CD14-positive monocyte (primary cell): ENCODE measurements around the gene PRKN. TPM values are rescaled to one million over a fixed set of nuclear protein-coding genes. Genes with fewer than 3 reads are reported as not detected.

Experiments
- DNase-seq, 3 donors: peaks; one replicate each; pipeline ENCODE4 v3.0.0-alpha.2; 2011 to 2022
- H2AFZ ChIP-seq: 2 replicates; pipeline ENCODE4 v1.6.0; 2012; ENCODE audit warnings: mild to moderate bottlenecking, low read depth, low read length, inconsistent platforms; ENCODE audit not compliant: insufficient read depth, poor library complexity, severe bottlenecking
- H3K27ac ChIP-seq, 2 donors: 1 replicate in 1 of 2; 2 replicates in 1 of 2; pipeline ENCODE4 v1.5.1; 2012 to 2013; ENCODE audit warnings: low read length in 2 of 2, control low read depth in 1 of 2, inconsistent platforms in 1 of 2, low read depth in 1 of 2, mild to moderate bottlenecking in 1 of 2
- H3K27me3 ChIP-seq, 2 donors: one replicate each; pipeline versions ENCODE4 v1.6.0 to v1.6.1; 2011 to 2013; ENCODE audit warnings: low read length in 2 of 2; ENCODE audit not compliant: control insufficient read depth in 2 of 2, insufficient read depth in 2 of 2
- H3K36me3 ChIP-seq, 2 donors: replicated peaks in 1 of 2; 1 replicate in 1 of 2; 2 replicates in 1 of 2; pipeline versions ENCODE4 v1.5.1 to v1.6.1; 2012 to 2013; ENCODE audit warnings: low read length in 2 of 2, control low read depth in 1 of 2, inconsistent platforms in 1 of 2, mild to moderate bottlenecking in 1 of 2; ENCODE audit not compliant: insufficient read depth in 2 of 2, control insufficient read depth in 1 of 2
- H3K4me1 ChIP-seq, 2 donors: 1 replicate in 1 of 2; 2 replicates in 1 of 2; pipeline versions ENCODE4 v1.5.1 to v1.6.1; 2012 to 2013; ENCODE audit warnings: low read length in 2 of 2, control low read depth in 1 of 2, inconsistent platforms in 1 of 2, mild to moderate bottlenecking in 1 of 2, moderate library complexity in 1 of 2; ENCODE audit not compliant: insufficient read depth in 2 of 2, control insufficient read depth in 1 of 2
- H3K4me2 ChIP-seq: replicated peaks from 2 replicates; pipeline ENCODE3; 2012; ENCODE audit warnings: low read length, moderate library complexity, mild to moderate bottlenecking; ENCODE audit not compliant: poor library complexity, severe bottlenecking; ENCODE audit errors: extremely low read depth
- H3K4me3 ChIP-seq, 3 experiments: fragments of 200-600 bp in 1 of 3; sonication (generic) in 1 of 3; replicated peaks in 1 of 3; 1 replicate in 2 of 3; 2 replicates in 1 of 3; pipeline ENCODE4 v1.5.1; 2011 to 2013; ENCODE audit warnings: low read length in 3 of 3, mild to moderate bottlenecking in 3 of 3, control low read depth in 2 of 3, low read depth in 2 of 3, inconsistent platforms in 1 of 3, moderate library complexity in 1 of 3
- H3K79me2 ChIP-seq: 2 replicates; pipeline ENCODE4 v1.6.0; 2012; ENCODE audit warnings: mild to moderate bottlenecking, control low read depth, inconsistent platforms, low read length, moderate library complexity; ENCODE audit not compliant: insufficient read depth
- H3K9ac ChIP-seq: 2 replicates; pipeline ENCODE4 v1.6.0; 2017; ENCODE audit warnings: low read length, mild to moderate bottlenecking; ENCODE audit not compliant: insufficient read depth, poor library complexity, severe bottlenecking
- H3K9me3 ChIP-seq, 2 donors: replicated peaks in 1 of 2; 1 replicate in 1 of 2; 2 replicates in 1 of 2; pipeline versions ENCODE4 v1.5.1 to v1.6.1; 2012 to 2013; ENCODE audit warnings: low read length in 2 of 2, control low read depth in 1 of 2; ENCODE audit not compliant: control insufficient read depth in 1 of 2, insufficient read depth in 1 of 2
- H4K20me1 ChIP-seq: 2 replicates; pipeline ENCODE4 v1.6.0; 2012; ENCODE audit warnings: mild to moderate bottlenecking, low read length, control low read depth, moderate library complexity; ENCODE audit not compliant: insufficient read depth
- H3K27ac Mint-ChIP-seq, 7 donors: one replicate each; pipeline ENCODE4 v1.8.0; 2020; ENCODE audit warnings: mild to moderate bottlenecking in 7 of 7, mixed read lengths in 7 of 7, moderate library complexity in 6 of 7, inconsistent platforms in 2 of 7
- H3K27me3 Mint-ChIP-seq, 3 donors: one replicate each; pipeline ENCODE4 v1.8.0; 2021 to 2022; ENCODE audit warnings: low read depth in 3 of 3, mild to moderate bottlenecking in 3 of 3, mixed read lengths in 3 of 3, moderate library complexity in 3 of 3, inconsistent platforms in 1 of 3
- H3K36me3 Mint-ChIP-seq, 2 donors: one replicate each; pipeline ENCODE4 v1.8.0; 2020; ENCODE audit warnings: mixed read lengths in 2 of 2, inconsistent platforms in 1 of 2, mild to moderate bottlenecking in 1 of 2
- H3K4me1 Mint-ChIP-seq: one replicate; pipeline ENCODE4 v1.8.0; 2020; ENCODE audit warnings: mild to moderate bottlenecking, mixed read lengths
- H3K4me3 Mint-ChIP-seq, 2 donors: one replicate each; pipeline ENCODE4 v1.8.0; 2020; ENCODE audit warnings: mild to moderate bottlenecking in 2 of 2, mixed read lengths in 2 of 2, moderate library complexity in 1 of 2
- H3K9me3 Mint-ChIP-seq, 7 donors: one replicate each; pipeline ENCODE4 v1.8.0; 2020 to 2022; ENCODE audit warnings: mixed read lengths in 7 of 7, mild to moderate bottlenecking in 6 of 7, moderate library complexity in 6 of 7, inconsistent platforms in 2 of 7
- CTCF ChIP-seq: fragments of 200-600 bp; IDR thresholded peaks from one replicate; pipeline ENCODE4 v1.8.0; 2022; ENCODE audit warnings: antibody characterized with exemption, mild to moderate bottlenecking
- WGBS: methylation state at CpG from one replicate; pipeline ENCODE4 v1.1.5; 2013; ENCODE audit warnings: missing lambda C conversion rate; ENCODE audit not compliant: insufficient coverage; 5-methylcytosine and 5-hydroxymethylcytosine counted together
- intact Hi-C, 2 donors: fragments of 100-400 bp; cut with micrococcal nuclease; formaldehyde crosslinking; loops; one replicate each; pipeline versions ENCODE4 v1.15.0 to v1.15.1; 2023
- polyA plus RNA-seq, 3 donors: library from polyadenylated mRNA; depleted of rRNA in 1 of 3; unstranded in 2 of 3; stranded (reverse) in 1 of 3; fragments of 300-500 nt in 2 of 3; fragments of >200 nt in 1 of 3; fragmentation: Illumina TruSeq in 2 of 3; gene quantifications; 1 replicate in 2 of 3; 2 replicates in 1 of 3; pipeline ENCODE4 v1.2.3, GENCODE V29; 2012 to 2021

PRKN gene
- polyA plus RNA-seq, 3 donors: 0.19 to 0.21 TPM; not detected in 1

GRCh38 chr6:161373905-161374451, 1353.6 kb downstream of the PRKN start:
- TF ChIP-seq CTCF: peak; percentile 96
- Mint-ChIP-seq H3K36me3 (no peaks in the 10 kb centered on the region), H3K4me3 (no peak overlapping the region), H3K27me3 (peaks cover 0 to 5% (median 3%) of the 10 kb centered on the region in 3 donors), H3K4me1 (peaks cover 33% of the 10 kb centered on the region), H3K27ac (no peak overlapping the region), H3K9me3 (peaks cover 0 to 3% (median 0%) of the 10 kb centered on the region in 7 donors)
- Histone ChIP-seq H4K20me1 (no peaks in the 10 kb centered on the region), H3K79me2 (no peaks in the 10 kb centered on the region), H3K4me3 (no peak overlapping the region), H3K9me3 (no peaks in the 10 kb centered on the region), H3K9ac (no peak overlapping the region), H2AFZ (no peak overlapping the region), H3K27me3 (no peaks in the 10 kb centered on the region), H3K4me2 (no peak overlapping the region), H3K36me3 (no peaks in the 10 kb centered on the region), H3K4me1 (peaks cover 39 to 41% of the 10 kb centered on the region in 2 donors), H3K27ac (peak overlapping the region in 1 of 2 donors; percentile 88)
- intact Hi-C loops: loop anchor here (2.0 to 5.0 kb wide), 3 partner anchors 257 to 443 kb away; no protein-coding TSS in a partner anchor
- 42% methylated on average over 15 of the region's 15 CpGs for WGBS
- peak; percentile 65 to 76 (median 70) for DNase-seq

GRCh38 chr6:161372422-161372793, 1355.2 kb downstream of the PRKN start:
- H3K4me1 Mint-ChIP-seq: peaks cover 37% of the 10 kb centered on the region
- 93% methylated on average over 10 of the region's 10 CpGs for WGBS
- H3K27me3 ChIP-seq: no peaks in the 10 kb centered on the region

More at GRCh38 chr6:161372422-161372793, 1355.2 kb downstream of the PRKN start:
- Histone ChIP-seq H2AFZ (no peak overlapping the region), H3K9ac (no peak overlapping the region), H3K4me1 (peaks cover 46 to 49% of the 10 kb centered on the region in 2 donors), H4K20me1 (no peaks in the 10 kb centered on the region), H3K79me2 (no peaks in the 10 kb centered on the region), H3K9me3 (no peaks in the 10 kb centered on the region), H3K27ac (no peak overlapping the region), H3K4me3 (no peak overlapping the region), H3K36me3 (no peaks in the 10 kb centered on the region), H3K4me2 (no peak overlapping the region)
- Mint-ChIP-seq H3K27ac (peak overlapping the region in 5 of 7 donors; percentile 2 to 64 (median 35)), H3K36me3 (no peaks in the 10 kb centered on the region), H3K27me3 (peaks cover 0 to 5% (median 2%) of the 10 kb centered on the region in 3 donors), H3K4me3 (no peak overlapping the region), H3K9me3 (peaks cover 0 to 3% (median 0%) of the 10 kb centered on the region in 7 donors)
- TF ChIP-seq CTCF: no peak
- no peak for DNase-seq
- intact Hi-C loops: loop anchor here (2.0 to 5.0 kb wide), 3 partner anchors 255 to 442 kb away; no protein-coding TSS in a partner anchor
